Activated effector memory CD4-positive, alpha-beta T cell treated with anti-CD3 and anti-CD28 coated beads, Interleukin-2, amount 50 U/mL, for 16 hours (primary cell): ENCODE measurements around the gene SPSB1.

Experiments
- DNase-seq: peaks from one replicate; pipeline ENCODE4 v3.0.0-alpha.2; 2020

Gene SPSB1

DNA sequence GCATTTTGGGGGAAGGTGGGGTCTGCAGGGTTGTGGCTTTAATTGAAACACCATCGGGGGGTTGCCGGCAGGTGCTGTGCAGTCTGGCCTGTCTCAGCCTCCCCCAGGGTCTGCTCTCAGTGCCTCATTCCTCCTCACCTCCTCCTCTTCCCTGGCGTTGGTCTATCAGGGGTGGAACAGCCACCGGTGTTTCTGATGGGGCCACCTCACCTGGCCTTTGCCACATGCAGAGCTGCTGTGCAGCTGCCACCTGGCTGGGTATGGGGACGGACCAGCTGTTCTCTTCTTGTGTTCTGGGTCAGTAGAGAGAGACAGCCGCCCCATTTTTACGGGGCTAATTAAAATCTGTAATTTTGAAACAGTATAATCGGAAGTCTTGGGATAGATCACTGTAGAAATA lies 53.9 kb downstream of the SPSB1 start:
- DNase-seq = no peak

DNA sequence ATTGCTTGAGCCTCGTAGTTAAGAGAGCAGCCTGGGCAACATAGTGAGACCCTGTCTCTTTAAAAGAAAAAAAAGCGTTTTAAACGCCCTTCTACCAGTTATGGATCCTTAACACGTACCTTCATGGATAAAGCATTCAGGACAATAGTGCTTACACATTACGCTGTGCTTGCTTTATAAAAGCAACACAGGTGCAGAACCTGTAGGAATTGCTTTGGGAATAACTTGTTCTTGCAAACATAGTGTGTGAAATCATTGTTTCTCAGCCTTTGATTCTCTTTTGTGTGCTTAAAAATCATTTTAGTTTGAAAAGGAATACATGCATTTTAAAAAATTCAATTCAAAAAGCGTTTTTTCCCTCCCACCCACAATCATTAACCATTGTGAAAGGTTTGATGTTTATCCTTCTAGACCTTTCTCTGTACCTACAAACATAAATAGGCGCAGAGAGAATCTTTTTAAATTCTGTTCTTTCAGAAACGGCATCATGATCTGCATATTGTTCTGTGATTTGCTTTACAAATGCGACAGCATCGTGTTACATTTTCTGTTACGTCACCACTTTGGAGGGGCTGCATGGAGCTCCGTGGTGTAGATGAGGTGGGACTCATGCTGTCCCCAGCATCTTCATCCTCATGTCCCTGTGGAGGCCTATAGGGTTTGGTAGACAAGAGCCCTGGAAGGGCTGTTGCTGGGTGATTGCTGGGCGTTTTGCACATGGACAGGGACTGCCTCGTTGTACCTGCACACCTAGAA lies 54.6 kb downstream of the SPSB1 start:
- DNase-seq = no peak

DNA sequence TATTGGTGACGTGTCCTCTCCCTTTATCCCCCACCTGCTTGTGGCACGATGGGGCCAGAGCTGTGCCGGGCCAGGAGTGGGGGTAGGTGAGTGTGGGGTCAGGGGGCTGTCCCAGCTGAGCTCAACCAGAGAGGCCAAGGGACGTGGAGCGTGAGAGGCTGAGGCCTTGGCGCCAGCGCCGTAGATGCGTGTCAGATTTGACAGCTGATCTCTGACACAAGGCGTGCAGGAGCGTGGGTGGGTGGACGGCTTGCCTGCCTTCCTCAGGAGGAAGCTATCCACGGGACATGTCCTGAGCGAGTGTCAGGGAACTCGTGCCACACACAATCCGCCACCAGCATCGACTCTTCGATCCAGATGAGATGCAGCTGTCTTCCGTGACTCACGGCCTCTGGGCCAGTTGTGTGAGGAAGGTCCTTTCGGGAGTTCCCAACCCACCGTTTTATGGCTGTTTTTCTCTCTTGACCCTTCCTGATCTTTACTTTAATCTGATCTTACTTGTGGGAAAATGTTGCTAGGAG lies 56.7 kb downstream of the SPSB1 start:
- no peak for DNase-seq

DNA sequence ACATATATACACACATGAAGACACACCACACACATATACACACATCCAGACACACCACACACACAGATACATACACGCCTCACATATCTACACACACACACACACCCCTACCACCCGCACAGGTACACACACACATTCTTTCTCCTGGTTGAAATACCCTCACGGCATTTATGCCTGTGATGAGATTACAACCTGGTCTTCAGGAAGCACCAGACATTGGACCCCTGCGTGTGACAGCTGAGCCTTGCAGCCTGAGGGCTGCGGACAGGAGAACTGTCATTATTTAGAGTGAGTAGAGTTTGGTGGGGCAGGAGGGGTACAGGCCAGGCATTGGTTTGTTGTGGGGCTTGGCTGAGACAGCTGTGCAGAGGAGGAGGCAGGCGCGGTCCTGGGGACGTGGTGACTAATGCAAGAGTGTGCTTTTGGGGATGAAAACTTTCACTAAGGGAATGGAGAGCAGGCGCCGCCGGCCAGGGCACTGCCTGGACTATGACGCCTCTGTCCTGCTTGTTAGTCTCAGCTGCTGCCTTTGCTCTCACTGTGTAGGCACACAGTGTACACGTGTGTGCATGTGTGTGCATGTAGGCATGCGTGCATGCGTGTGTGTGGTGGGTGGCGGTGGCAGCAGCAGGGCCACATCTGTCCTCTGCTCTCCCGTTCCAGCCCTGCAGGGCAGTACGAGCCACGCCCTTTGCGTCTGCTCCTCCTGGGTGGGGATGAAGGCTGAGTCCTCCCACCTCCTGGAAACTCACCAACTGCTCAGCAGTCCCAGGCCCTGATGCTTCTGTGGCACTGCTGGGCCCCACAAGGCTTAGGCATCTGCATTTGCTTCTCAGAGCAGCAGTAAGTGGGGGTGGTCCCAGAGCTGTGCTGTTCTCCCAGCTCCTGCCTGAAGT lies 57.6 kb downstream of the SPSB1 start:
- no peak for DNase-seq

DNA sequence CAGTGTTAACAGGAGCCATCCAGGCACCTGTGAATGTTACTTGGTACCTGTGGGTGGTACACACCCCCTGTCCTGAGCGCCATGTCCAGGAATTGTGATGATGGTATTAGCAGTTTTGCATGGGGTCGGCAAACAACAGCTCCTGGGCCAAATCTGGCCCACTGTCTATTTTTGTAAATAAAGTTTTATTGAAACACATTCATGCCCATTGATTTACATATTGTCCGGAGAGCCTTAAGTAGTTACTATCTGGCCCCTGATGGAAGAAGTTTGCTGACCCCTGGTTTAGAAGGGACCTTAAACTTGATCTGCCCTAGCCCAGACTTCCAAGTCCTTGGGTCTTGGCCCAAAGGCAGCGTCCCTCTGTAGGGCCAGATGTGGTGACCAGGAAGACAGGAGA lies 58.3 kb downstream of the SPSB1 start:
- DNase-seq = no peak

DNA sequence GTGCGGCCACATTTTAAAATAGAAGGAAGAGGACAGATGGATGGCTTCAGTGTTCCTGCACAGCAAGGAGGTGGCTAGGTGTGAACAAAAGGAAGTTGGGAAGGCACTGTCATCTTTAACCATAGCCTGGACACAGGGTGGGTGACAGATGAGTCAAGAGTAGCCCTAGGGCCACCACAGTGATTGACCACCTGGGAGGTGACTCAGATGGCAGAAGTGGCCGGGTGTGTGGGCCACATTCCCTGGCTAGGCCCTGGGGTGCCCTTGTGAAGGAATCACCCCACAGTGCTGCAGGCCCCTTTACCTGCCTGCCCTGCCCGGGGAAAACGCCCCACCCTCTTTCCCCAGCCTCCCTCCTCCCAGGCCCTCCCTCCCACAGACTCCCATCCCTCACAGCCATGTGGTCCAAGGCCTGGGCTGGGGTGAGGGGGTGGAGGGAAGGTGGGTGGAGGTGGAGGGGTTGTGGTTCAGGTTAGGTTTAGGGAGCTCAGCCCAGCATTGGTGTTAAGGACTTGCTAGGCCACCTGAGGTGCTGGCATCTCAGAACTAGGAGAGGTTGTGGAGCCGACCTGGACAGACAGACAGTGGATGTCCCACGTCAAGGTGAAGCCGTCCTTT lies 59.1 kb downstream of the SPSB1 start:
- no peak for DNase-seq

DNA sequence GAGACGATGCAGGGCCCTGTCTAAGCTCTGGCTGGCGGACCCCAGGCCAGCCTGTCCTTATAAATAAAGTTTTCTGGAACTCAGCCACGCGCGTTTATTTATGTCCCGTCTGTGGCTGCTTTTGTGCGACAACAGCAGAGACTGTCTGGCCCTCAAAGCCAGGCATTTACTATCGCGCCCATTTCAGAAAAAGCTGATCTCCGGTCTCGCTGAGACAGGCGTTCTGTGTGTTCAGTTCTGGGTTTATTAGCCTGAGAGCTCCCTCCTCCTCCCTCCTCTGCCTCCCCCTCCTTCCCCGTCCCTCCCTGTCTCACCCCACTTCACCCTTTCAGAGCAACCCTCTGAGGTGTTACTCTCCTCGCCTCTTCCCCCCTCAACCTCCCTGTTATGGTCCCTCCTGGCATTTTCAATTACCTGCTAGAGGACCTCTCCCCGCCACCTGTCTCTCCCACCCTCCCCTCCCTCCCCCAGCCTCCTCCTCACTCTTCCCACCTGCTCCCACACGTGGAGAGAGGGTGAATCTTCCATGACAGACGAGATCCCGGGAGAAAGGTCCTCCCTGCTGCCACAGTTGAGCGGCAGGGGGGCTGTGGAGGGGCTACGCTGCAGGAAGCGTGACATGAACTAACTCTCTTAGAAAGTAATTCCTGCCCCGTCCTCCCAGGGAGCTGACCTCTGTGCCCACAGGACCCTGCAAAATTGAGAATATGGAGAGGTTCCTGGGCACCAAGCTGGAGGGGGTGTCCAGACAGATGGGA lies 59.9 kb downstream of the SPSB1 start:
- no peak for DNase-seq

DNA sequence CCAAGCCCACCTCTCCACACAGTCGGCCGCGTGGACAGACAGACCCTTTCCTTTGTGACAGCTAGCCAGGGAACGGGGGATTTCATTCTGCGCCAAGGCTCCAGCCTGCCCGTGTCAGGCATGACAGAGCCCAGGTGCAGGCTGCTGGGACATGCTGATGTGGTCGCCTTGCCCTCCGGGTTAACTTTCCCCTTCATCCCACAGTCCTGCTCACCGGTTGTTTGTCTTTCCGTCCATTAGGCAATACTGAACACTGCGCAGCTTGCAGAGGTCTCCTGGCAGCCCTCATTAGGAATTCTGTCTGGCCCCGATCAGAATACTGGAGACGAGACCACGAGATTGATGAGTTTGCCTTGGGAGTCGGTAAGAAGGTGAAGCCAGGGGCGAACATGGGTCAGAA lies 62.8 kb downstream of the SPSB1 start:
- no peak for DNase-seq

DNA sequence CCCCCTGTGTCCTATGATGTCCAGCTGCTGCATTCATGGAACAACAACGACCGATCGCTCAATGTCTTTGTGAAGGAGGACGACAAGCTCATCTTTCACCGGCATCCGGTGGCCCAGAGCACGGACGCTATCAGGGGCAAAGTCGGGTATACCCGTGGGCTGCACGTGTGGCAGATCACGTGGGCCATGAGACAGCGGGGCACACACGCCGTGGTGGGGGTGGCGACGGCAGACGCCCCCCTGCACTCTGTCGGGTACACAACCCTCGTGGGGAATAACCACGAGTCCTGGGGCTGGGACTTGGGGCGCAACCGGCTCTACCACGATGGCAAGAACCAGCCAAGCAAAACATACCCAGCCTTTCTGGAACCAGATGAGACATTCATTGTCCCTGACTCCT lies 63.3 kb downstream of the SPSB1 start:
- no peak for DNase-seq

DNA sequence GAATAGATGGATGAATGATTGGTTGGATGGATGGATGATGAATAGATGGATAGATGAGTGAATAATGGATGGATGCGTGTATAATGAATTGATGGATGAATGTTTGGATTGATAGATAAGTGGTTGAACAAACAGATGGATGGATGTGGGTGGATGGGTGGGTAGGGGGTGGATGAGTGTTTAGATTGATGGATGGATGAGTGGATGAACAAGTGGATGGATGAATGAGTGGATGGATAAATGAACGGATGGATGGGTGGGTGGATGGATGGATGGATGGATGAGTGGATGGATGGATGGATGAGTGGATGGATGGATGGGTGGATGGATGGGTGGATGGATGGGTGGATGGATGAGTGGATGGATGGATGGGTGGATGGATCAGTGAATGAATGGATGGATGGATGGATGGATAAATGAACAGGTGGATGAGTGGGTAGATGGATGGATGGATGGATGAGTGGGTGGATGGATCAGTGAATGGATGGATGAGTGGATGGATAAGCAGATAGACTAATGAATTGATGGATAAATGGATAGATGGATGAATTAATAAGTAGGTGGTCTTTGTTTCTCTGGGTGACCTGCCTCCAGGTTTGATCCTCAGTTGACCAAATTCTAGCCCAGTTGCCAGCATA lies 64.3 kb downstream of the SPSB1 start:
- DNase-seq = no peak

DNA sequence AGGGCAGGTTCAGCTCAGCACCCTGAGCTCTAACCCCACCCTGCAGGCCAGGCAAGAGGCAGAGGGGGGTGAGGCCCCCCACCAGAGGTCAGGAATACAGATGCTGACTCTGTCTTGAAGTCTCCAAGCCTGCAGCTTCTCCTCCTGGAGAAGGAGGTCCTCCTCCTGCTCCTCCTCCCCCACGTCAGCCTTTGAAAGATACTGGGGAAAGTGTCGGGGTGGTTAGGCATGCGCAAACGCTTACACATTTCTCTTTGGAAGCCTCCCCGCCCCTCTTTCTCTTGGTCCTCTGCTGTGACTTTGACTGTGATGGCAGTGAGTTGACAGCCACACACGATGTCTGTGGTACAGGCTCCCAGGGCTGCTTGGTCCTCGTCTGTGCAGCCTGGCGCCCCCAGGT lies 65.3 kb downstream of the SPSB1 start:
- DNase-seq = no peak

DNA sequence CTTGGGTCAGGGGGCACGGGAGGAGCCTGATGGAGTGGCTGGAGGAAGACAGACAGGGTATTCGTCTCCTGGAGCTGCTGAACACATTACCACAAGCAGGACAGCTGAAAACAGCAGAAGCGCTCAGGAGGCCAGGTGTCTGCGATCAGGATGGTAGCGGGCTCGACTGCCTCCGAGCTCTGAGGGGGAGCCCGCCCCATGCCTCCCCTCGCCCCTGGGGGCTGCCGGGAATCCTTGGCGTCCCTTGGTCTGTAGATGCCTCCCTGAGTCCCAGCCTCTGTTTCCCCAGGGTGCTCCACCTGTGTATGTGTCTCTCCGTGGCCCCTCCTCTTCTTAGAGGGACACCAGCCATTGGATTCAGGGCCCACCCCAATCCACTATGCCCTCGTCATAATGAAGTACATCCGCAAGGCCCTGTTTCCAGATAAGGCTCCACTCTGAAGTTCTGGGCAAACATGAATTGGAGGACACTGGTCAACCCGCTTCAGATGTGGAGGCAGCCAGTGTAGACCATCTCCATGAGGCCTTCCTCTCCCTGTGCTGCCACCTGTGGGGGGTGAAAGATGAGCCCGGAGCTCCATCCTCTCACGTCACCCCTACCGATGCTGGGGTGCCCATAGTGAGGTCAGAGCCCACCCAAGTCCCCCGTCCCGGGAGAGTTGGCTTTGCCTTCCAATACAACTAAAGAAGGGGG lies 67.8 kb downstream of the SPSB1 start:
- no peak for DNase-seq

DNA sequence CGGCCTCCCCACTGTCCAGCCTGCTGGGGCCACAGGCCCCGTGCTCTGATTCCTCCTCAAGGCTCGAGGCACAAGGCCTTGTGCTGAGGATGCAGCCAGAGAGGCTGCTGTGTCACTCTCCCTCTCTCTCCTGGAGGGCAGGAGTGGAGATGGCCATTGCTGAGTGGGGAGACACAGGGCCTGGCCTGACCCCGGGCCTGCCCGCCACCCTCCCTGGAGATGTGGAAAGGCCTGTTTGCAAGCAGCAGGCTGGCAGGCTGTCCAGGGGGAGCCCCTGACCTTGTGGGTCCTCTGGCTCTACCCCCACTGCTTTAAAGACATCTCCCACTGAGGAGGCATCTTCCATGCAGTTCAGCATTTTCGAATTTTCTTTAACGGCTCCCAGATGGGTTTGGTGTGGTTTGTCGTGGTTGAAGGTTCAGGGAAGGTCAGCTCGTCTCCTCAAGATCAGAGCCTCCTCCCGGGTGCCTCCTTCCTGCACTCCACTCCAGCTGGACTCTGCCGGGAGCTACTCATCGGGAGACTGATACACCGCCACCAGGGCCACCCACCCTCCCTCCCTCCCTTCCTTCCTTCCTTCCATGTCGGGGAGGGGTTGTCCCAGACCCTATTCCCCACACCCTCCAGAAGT lies 69.1 kb downstream of the SPSB1 start:
- no peak for DNase-seq

DNA sequence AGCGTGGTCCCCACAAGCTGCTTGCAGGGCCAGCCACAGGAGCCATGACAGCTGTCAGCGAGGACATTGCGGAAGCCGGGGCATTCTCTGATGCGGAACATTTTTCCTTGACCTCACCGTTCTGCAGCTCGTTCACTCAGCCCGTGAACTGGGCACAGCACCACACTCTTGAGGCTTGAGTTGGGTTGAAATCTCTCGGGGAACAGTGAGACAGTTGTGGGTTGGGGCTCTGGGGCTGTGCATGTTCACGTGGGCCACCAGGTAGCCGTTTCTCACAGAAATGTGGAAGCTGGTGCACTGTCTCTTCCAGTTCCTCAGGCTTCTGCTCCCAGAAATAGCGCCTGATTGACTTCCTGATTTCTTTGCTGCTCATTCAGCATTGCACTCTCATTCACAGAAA lies 69.8 kb downstream of the SPSB1 start:
- DNase-seq = no peak

DNA sequence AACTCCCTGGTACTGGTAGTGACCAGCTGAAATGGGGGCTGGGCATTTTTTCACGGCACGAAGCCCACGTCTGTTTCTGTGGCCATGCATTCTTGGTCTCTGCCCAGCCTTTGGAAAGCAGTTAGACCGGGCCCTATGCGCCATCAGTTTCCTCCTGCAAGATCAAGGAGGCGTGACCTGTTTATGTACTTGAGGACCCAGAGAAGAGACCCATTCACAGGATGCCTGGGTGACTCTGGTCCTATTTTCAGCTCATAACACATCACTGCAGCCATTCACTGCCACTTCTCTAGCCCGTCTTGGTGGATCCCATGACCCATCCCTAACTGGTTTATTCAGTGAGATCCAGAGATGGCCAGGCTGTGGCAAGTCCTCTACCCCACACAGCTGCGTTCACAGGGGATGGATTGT lies 70.4 kb downstream of the SPSB1 start:
- DNase-seq = no peak

DNA sequence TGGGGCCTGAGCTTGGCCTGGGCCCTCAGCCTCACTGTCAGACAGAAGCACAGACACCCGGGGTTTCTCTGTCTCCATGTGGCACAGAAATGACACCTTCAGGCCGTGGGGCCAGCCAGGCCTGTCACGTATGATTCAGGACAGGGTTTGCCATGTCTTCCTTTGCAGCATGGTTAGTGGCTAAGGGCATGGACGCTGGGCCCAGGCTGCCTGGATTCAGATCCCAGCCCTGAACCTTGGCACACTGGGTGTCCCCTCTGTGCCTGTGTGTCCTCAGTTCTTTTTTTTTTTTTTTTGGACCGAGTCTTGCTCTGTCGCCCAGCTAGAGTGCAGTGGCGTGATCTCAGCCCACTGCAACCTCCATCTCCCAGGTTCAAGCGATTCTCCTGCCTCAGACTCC lies 73.6 kb downstream of the SPSB1 start:
- DNase-seq = no peak

DNA sequence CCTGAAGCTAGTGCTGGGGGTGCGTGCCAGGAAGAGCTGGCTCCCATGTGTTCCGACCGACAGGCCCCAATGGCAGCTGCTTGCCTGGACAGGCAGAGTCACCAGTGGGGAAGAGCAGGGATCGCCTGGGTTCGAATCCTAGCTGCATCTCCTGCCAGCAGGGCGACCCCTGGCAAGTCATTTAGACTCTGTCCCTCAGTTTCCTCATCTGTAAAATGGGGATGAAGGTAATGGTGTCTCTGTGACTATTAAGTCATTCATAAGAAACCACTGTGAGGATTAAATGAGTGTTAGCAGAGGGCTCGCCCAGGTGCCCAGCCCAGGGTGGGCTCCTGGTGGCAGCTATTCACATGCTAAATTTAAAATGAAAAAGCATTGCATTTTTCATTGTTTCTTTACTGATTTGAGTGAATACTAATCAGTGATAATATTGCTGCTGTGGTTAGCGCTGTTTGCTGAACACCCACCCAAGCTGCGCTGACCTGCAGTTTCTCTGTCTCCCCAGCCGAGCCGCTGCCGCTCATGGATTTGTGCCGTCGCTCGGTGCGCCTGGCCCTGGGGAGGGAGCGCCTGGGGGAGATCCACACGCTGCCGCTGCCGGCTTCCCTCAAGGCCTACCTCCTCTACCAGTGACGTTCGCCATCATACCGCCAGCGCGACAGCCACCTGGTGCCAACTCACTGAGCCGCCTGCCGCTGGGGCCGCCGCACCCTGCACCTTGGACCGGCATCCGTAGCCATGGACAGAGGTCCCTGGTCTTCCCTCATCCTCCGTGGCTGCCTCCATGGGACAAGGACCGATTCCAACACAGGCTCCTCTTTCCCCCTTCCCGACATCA lies 74.5 kb downstream of the SPSB1 start:
- DNase-seq = no peak

DNA sequence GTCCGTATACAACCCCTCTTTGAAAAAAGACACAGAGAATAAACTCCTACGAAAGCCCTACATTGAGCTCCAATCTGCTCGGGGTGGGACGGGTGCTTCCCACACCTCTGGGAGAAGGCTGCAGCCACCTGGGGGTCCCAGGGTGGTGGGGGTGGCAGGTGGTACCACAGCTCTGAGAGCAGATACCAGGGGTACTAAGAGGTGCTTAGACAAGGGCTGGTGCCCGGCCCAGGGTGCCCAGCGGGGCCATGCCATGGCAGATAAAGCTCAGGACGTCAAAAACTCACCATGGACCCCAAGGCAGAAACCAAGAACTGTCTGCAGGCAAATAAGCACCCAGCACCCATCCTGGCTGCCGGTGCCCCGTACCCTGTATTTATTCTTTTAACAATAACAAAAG lies 75.1 kb downstream of the SPSB1 start:
- DNase-seq = no peak

DNA sequence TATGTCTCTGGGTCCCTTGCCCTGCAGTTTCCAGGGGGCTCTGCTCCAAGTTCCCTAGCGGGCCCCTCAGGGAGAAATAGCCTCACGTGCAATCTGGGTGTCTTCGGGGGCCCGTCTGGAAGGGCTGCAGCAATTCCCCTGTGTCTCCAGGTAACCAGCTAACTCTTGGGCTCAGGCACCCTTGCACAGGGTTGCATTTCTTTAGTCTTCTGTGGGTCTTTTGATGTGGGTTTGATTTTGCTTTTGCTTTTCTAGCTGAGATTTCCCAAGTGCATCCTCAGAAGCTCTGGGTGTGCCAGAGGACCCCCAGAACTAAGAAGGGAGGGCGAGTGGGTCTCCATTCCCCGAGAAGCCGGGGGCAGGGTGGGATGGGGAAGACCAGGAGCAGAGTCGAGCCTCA lies 75.7 kb downstream of the SPSB1 start:
- no peak for DNase-seq
